GM12874 (cell line): ENCODE results near the gene AP3B1.

Experiments used
- TF ChIP-seq, protein P1 (sequence below): IDR thresholded peaks from 2 replicates; pipeline ENCODE4 v1.5.1; 2011; ENCODE audit warnings: low read depth, mild to moderate bottlenecking, control low read depth, low read length, moderate library complexity; ENCODE audit not compliant: insufficient read depth

The AP3B1 gene

DNA sequence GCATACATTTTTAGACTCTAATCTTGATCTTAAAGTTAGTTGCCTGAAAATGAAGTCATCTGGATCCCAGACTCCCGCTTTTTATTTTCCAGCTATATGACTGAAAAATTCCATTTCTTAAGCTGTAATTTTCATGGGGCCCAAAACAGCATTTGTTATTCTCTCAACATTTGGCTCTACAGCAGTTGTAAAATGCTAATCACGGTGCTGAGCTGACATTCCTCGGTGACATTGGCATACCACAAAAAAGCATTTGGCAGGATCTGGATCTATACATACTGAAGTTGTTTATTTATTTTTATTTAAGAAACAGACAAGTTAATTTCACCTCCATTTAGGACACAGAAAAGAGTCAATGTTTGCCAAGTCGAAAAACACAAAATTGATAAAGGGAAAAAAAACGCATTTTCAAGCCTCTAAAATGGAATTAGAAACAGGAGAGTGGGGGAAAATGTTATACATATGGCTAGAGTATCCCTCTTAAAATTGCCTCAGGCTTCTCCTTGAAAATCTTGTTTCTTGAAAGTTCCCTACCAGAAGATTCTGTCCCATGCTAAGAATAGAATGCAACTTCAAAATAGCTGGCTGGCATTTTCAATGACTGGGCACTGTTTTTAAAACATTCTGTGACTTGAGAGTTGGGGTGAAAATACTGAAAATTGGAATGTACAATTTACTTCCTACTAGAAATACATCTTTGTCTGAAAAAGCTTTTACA, 310.9 kb downstream of the AP3B1 start:
- TF ChIP-seq, protein P1, sequence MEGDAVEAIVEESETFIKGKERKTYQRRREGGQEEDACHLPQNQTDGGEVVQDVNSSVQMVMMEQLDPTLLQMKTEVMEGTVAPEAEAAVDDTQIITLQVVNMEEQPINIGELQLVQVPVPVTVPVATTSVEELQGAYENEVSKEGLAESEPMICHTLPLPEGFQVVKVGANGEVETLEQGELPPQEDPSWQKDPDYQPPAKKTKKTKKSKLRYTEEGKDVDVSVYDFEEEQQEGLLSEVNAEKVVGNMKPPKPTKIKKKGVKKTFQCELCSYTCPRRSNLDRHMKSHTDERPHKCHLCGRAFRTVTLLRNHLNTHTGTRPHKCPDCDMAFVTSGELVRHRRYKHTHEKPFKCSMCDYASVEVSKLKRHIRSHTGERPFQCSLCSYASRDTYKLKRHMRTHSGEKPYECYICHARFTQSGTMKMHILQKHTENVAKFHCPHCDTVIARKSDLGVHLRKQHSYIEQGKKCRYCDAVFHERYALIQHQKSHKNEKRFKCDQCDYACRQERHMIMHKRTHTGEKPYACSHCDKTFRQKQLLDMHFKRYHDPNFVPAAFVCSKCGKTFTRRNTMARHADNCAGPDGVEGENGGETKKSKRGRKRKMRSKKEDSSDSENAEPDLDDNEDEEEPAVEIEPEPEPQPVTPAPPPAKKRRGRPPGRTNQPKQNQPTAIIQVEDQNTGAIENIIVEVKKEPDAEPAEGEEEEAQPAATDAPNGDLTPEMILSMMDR, result no peak

DNA sequence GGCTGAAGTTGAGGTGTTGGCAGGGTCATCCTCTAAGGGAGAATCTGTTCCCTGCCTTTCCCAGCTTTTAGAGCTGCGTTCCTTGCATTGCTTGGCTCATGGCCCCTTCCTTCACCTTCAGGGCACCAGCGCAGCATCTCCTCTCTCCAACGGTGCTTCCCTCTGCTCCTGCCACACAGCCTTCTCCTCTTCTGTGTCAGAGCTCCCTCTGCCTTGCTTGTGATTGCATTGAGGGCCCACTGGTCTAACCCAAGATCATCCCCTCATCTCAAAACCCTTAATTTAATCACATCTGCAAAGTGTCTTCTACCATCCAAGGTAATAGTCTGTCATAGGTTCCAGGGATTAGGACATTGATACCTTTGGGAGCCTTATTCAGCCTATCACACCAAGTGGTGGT, 312.7 kb downstream of the AP3B1 start:
- TF ChIP-seq, protein P1, result no peak

DNA sequence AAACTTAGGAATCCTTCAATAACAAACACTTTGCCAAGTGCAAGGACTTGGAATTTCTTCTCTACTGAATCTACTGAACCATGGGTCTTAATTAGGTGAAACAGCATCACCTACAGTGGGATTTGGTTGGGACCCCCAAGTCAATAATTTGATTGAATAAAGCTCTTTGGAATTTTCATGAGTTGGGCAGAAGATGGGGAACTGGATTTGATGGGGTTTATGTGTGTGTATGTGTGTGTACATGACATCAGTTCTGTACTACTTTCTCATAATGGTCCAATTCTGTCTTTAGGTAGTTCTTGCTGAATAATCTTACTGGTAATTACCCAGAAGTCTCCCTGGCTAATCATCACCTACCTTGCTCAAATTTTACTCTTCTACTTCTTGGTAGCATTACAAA, 319.9 kb downstream of the AP3B1 start:
- TF ChIP-seq, protein P1, result no peak

DNA sequence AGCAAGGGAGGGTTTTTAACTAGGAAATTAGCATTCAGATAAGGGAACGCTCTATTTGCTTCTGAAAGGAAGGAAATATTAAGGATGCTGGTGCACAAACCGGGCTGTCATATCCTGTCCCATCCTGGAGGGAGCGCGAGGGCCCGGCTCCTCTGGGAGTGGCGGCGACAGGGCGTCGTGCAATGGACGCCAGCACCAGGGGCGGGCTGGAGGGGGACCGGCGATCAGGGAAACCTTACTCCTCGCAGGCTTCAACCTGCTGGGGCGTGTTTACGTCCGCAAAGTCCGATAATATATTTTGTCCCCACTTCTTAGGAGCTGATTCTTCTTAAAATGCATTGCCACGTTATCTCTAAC, 321.3 kb downstream of the AP3B1 start:
- TF ChIP-seq, protein P1, result no peak

DNA sequence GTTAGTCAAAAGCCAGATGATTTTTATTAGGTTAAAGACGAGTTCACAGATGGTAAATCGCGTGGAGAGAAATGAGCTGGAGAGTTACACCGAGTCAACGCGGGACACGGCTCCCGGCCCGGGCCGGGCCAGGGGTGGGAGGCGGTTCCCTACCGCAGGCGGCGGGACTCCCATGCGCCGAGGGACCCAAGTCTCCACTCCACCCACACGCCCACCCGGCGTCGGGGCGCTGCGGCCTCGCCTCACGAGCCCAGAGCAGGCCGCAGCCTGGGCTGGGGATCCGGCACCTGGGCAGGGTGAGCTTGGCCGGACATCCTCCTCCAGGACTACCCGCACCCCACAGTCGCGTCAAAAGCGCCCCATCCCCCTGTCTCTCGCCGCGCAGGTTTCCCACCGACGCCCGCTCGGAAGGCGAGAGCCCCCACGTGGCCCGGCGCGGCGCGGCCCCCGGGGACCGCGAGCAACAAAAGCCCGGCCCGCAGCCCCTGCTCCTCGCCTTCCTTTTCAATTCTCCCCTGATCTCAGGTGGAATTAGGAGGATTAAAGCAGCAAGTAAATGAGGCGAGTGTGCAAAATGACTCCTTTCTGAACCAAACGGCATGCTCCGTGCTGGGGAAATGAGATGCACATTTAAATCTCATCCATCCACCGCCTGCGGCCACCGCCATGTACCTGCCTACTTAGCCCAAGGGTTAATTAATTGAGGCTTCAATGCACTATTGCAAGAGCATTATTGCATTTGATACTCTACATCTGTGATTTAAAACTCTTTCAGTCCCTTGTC, 321.8 kb downstream of the AP3B1 start:
- TF ChIP-seq, protein P1, result peak; percentile 62

DNA sequence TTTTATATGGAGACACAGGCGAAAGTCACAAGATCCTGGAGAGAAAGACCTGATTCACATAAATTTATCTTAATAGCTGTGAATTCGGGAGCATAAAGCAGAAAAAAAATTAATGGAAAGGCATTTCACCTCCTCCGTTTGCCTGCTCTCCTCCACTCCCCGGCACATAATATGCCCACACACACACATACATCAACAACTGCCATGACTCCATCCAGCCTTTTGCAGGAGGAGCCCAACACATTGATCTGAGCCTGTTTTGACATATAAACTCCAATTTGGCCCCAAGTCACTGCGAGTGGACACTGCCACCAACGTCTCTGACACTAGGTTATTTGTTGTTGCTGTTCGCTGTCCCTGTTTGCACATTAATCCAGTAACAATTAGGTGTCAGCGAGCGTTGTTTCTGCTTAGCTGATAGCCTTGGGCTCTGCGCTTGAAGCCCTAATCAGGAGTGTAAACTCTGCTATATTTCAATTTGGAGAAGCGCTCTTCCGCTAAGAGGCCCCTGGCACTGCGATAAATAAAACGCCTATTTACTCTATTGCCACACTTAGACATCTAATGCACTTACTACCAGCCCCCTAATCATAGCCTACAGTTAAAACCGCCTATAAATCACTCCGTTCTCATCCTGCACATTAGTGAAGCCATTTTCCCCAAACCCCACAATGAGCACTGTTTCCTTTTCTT, 322.6 kb downstream of the AP3B1 start:
- TF ChIP-seq, protein P1, result no peak

DNA sequence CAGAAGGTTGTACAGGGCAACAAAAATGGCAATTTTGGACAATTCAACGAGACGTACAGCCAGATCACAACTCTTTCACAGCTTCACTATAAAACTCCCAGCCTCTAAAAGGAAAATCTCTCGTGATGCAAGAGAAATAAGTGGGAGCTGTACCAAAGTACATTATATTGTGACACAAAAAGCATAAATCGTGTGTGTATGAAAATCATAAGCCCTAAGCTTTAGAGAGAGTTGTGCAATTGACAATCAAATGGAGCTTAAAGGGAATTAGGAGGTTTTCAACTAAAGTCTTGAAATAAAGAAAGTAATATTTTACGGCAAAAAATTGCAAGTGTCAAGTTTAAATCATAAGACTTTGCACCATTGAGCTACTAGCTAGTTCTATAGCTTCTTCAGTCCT, 323.6 kb downstream of the AP3B1 start:
- TF ChIP-seq, protein P1, result no peak
